ENCODE data around the gene CD46. TPM values are rescaled to one million over a fixed set of nuclear protein-coding genes. Genes with fewer than 3 reads are reported as not detected.

The CD46 gene
- total and polyA plus RNA-seq, 10 of the 15 experiments (the other 5 are each of a cell fraction or from before 2014, with no cell fraction given): 61.1 to 198 (median 81.4) TPM

DNA sequence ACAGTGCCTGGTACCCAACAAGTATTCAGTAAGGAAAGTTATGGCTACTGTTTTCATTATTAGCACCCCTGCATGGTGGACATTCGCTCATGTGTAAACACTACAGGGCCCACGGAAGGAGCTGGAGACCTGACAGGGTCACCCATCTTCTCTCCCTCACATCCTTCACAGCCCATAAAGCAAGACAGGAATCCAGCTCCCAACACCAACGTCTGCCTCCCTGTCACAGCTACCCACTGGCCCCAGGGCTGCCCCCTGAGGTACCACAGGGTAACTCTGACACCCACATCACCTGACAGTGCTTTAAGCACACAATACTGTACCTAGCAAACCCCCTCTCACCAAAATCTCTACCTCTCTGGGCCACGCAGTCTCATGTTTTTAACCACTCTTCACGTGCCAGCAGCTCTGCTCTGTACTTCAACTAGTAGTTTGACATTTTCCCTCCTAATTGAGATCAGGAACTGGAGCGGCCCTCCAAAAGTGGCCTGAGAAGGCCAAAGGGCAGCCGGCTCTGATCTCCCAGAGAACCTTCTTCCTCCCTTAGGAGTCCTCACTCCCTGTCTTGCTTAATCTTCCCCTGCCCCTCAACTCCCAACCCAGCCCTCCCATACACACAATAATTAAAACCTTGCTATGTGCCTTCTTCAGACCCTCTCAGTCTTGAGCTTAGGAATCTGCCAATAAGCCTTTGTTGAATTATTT lies 82.3 kb downstream of the CD46 start:
- no peaks in the 10 kb centered on the region for H3K27me3 ChIP-seq (replicated peaks in 1 of 2; ENCODE audit: control insufficient read depth in 2 of 2, insufficient read depth in 2 of 2, low read length in 1 of 2)
- WGBS (ENCODE audit: insufficient coverage, insufficient replicate concordance, low lambda C conversion rate, missing lambda C conversion rate): 91% methylated on average over 7 of the region's 7 CpGs
- ChIA-PET SMC1A (ENCODE audit: uncharacterized antibody, unreplicated experiment) (interaction anchor here (0.8 to 12.8 kb wide), 5 partner anchors 11 to 51 kb away, joined by 3 to 444 read pairs (median 11); no protein-coding TSS in a partner anchor), CTCF (interaction anchor here (1.0 to 26.0 kb wide), 5 partner anchors 13 to 51 kb away, joined by 3 to 821 read pairs (median 5); no protein-coding TSS in a partner anchor), RAD21 (ENCODE audit: unreplicated experiment) (interaction anchor here (1.5 to 14.2 kb wide), 5 partner anchors 12 to 129 kb away, joined by 3 to 265 read pairs (median 34); no protein-coding TSS in a partner anchor), POLR2A (interaction anchor here (3.4 to 20.7 kb wide), 2 partner anchors 11 to 32 kb away, joined by 18 to 620 read pairs; no protein-coding TSS in a partner anchor)
- no peak overlapping the region for H3K9ac ChIP-seq (ENCODE audit: control insufficient read depth, insufficient read depth, low read length)
- intact Hi-C loops (cut with micrococcal nuclease; ENCODE audit: unreplicated experiment) (no loop called here), in situ Hi-C loops (cut with MboI) (loop anchor here (5.0 kb wide), 1 partner anchor 33 kb away; no protein-coding TSS in a partner anchor)
- H2AFZ ChIP-seq (ENCODE audit: control insufficient read depth, low read depth, low read length): no peak overlapping the region
- no peak for ATAC-seq
- H3K4me3 ChIP-seq: no peak overlapping the region
- no peaks in the 10 kb centered on the region; a peak in 1 of 4 replicates for H3K36me3 ChIP-seq (ENCODE audit: control insufficient read depth in 2 of 2, insufficient read depth in 2 of 2, low read length in 1 of 2)
- no peaks in the 10 kb centered on the region for H3K9me3 ChIP-seq (replicated peaks; ENCODE audit: control insufficient read depth, insufficient read depth, low read length)
- peaks cover 12% of the 10 kb centered on the region for H3K79me2 ChIP-seq (ENCODE audit: control insufficient read depth, insufficient read depth, low read length)
- no peak overlapping the region for H3K27ac ChIP-seq (ENCODE audit: control insufficient read depth, insufficient read depth)
- no peaks in the 10 kb centered on the region for H4K20me1 ChIP-seq (ENCODE audit: control insufficient read depth, insufficient read depth)
- H3K4me2 ChIP-seq (ENCODE audit: control insufficient read depth, insufficient read depth): no peak overlapping the region
- TF ChIP-seq SPI1 (IDR thresholded peaks at IDR 0.05; ENCODE audit: borderline replicate concordance, insufficient read depth, low read depth, low read length) (no peak), EZH2 (IDR thresholded peaks at IDR 0.05; ENCODE audit: borderline replicate concordance, control insufficient read depth, low read depth, low read length) (no peak), SREBF1 (IDR thresholded peaks at IDR 0.05; ENCODE audit: low read length) (no peak), EED (IDR thresholded peaks at IDR 0.05; ENCODE audit: low read depth) (no peak), ATF7 (IDR thresholded peaks at IDR 0.05; ENCODE audit: low read depth) (no peak), STAT1 (conservative IDR thresholded peaks at IDR 0.05) (no peak), RELA (IDR thresholded peaks at IDR 0.05; ENCODE audit: borderline replicate concordance, partially characterized antibody) (no peak), SUPT20H (IDR thresholded peaks at IDR 0.05; ENCODE audit: borderline replicate concordance, control insufficient read depth, low read depth, low read length) (no peak)
- no TSS peak for BruUV-seq (replicated peaks)
- H3K4me1 ChIP-seq (ENCODE audit: control insufficient read depth, insufficient read depth, low read length): peaks cover 28% of the 10 kb centered on the region
- FAIRE-seq: no peak
- DNase-seq (ENCODE audit: low read depth, low spot score): no peak
